Effector memory CD4-positive, alpha-beta T cell (primary cell): ENCODE measurements around the gene FYB2.

ENCODE experiments used
- DNase-seq, 3 donors: peaks; one replicate each; pipeline ENCODE4 v3.0.0-alpha.2; 2020
- H3K27ac ChIP-seq: 2 replicates; pipeline ENCODE4 v1.7.0; 2013; ENCODE audit warnings: mild to moderate bottlenecking, low read length, moderate library complexity; ENCODE audit not compliant: insufficient read depth, poor library complexity, severe bottlenecking
- H3K27me3 ChIP-seq: replicated peaks from 2 replicates; pipeline ENCODE4 v1.7.0; 2013; ENCODE audit warnings: mild to moderate bottlenecking, low read length; ENCODE audit not compliant: insufficient read depth, control insufficient read depth, poor library complexity, severe bottlenecking
- H3K36me3 ChIP-seq: 2 replicates; pipeline ENCODE4 v1.7.0; 2013; ENCODE audit warnings: mild to moderate bottlenecking, low read length, moderate library complexity; ENCODE audit not compliant: control insufficient read depth, insufficient read depth
- H3K4me1 ChIP-seq: 2 replicates; pipeline ENCODE4 v1.7.0; 2013; ENCODE audit warnings: low read length, mild to moderate bottlenecking; ENCODE audit not compliant: control insufficient read depth, insufficient read depth, poor library complexity, severe bottlenecking
- H3K4me3 ChIP-seq: 2 replicates; pipeline ENCODE4 v1.7.0; 2013; ENCODE audit warnings: low read length, low read depth, mild to moderate bottlenecking; ENCODE audit not compliant: insufficient read depth, poor library complexity, severe bottlenecking
- H3K9me3 ChIP-seq: 2 replicates; pipeline ENCODE4 v1.7.0; 2013; ENCODE audit warnings: mild to moderate bottlenecking, low read length, moderate library complexity; ENCODE audit not compliant: control insufficient read depth

FYB2 gene

GRCh38 chr1:56854521-56855099 lies 35.4 kb upstream of the FYB2 start, which contains the start of gene C8A:
C8A (plus strand) TSS chr1:56854797; CDS start chr1:56854902, 105 bp downstream.
- no peak for DNase-seq
- Histone ChIP-seq H3K4me3 (no peak within 1 kb of the TSS), H3K4me1 (no peaks in the 10 kb centered on the region)

GRCh38 chr1:56852476-56852875 lies 33.3 kb upstream of the FYB2 start:
- no peak for DNase-seq
- Histone ChIP-seq H3K27me3 (no peaks in the 10 kb centered on the region), H3K4me3 (no peak overlapping the region), H3K9me3 (no peaks in the 10 kb centered on the region), H3K4me1 (no peaks in the 10 kb centered on the region), H3K27ac (no peak overlapping the region), H3K36me3 (no peaks in the 10 kb centered on the region)

More at GRCh38 chr1:56854521-56855099, 35.4 kb upstream of the FYB2 start, which contains the start of gene C8A:
- Histone ChIP-seq H3K27me3 (no peaks in the 10 kb centered on the region), H3K36me3 (no peaks in the 10 kb centered on the region), H3K27ac (no peak within 1 kb of the TSS), H3K9me3 (no peaks in the 10 kb centered on the region)

- Histone ChIP-seq H3K27me3 (no peaks in the 10 kb centered on the region), H3K4me3 (no peak overlapping the region), H3K9me3 (no peaks in the 10 kb centered on the region), H3K27ac (no peak overlapping the region), H3K36me3 (no peaks in the 10 kb centered on the region), H3K4me1 (no peaks in the 10 kb centered on the region)
- no peak for DNase-seq
These were observed 31.7 kb upstream of the FYB2 start for GRCh38 chr1:56850922-56851321.

GRCh38 chr1:56850411-56850810 lies 31.2 kb upstream of the FYB2 start:
- H3K9me3 ChIP-seq: no peaks in the 10 kb centered on the region
- H3K36me3 ChIP-seq: no peaks in the 10 kb centered on the region
- no peaks in the 10 kb centered on the region for H3K27me3 ChIP-seq
- H3K27ac ChIP-seq: no peak overlapping the region
- H3K4me3 ChIP-seq: no peak overlapping the region
- DNase-seq: no peak
- no peaks in the 10 kb centered on the region for H3K4me1 ChIP-seq

GRCh38 chr1:56849750-56850149 lies 30.5 kb upstream of the FYB2 start:
- Histone ChIP-seq H3K4me1 (no peaks in the 10 kb centered on the region), H3K4me3 (no peak overlapping the region), H3K9me3 (no peaks in the 10 kb centered on the region), H3K36me3 (no peaks in the 10 kb centered on the region), H3K27ac (no peak overlapping the region), H3K27me3 (no peaks in the 10 kb centered on the region)
- DNase-seq: no peak

GRCh38 chr1:56845343-56845742 lies 26.1 kb upstream of the FYB2 start:
- no peak overlapping the region for H3K27ac ChIP-seq
- no peaks in the 10 kb centered on the region for H3K9me3 ChIP-seq
- no peak overlapping the region for H3K4me3 ChIP-seq
- H3K4me1 ChIP-seq: no peaks in the 10 kb centered on the region
- DNase-seq: no peak
- no peaks in the 10 kb centered on the region for H3K27me3 ChIP-seq
- H3K36me3 ChIP-seq: no peaks in the 10 kb centered on the region

- no peak for DNase-seq
- H3K36me3 ChIP-seq: no peaks in the 10 kb centered on the region
- H3K9me3 ChIP-seq: no peaks in the 10 kb centered on the region
- no peaks in the 10 kb centered on the region for H3K27me3 ChIP-seq
- no peaks in the 10 kb centered on the region for H3K4me1 ChIP-seq
- H3K4me3 ChIP-seq: no peak overlapping the region
- H3K27ac ChIP-seq: no peak overlapping the region
These were observed 25.4 kb upstream of the FYB2 start for GRCh38 chr1:56844545-56845136.

- DNase-seq: no peak
- Histone ChIP-seq H3K36me3 (no peaks in the 10 kb centered on the region), H3K27me3 (no peaks in the 10 kb centered on the region), H3K9me3 (no peaks in the 10 kb centered on the region), H3K4me1 (no peaks in the 10 kb centered on the region), H3K27ac (no peak overlapping the region), H3K4me3 (no peak overlapping the region)
These were observed 24.3 kb upstream of the FYB2 start for GRCh38 chr1:56843544-56843943.

GRCh38 chr1:56838759-56839158 lies 19.6 kb upstream of the FYB2 start:
- Histone ChIP-seq H3K27ac (no peak overlapping the region), H3K36me3 (no peaks in the 10 kb centered on the region), H3K9me3 (no peaks in the 10 kb centered on the region), H3K4me3 (no peak overlapping the region), H3K27me3 (no peaks in the 10 kb centered on the region), H3K4me1 (no peaks in the 10 kb centered on the region)
- DNase-seq: no peak

- H3K4me1 ChIP-seq: no peaks in the 10 kb centered on the region
- DNase-seq: no peak
- no peaks in the 10 kb centered on the region for H3K9me3 ChIP-seq
- no peaks in the 10 kb centered on the region for H3K27me3 ChIP-seq
- H3K4me3 ChIP-seq: no peak overlapping the region
- H3K27ac ChIP-seq: no peak overlapping the region
- no peaks in the 10 kb centered on the region for H3K36me3 ChIP-seq
These were observed 18.2 kb upstream of the FYB2 start for GRCh38 chr1:56837244-56837939.
